ENCODE results near the gene TTBK2.
A peak's percentile ranks its signal among the peaks of the same experiment; 100 is the strongest.

DNA sequence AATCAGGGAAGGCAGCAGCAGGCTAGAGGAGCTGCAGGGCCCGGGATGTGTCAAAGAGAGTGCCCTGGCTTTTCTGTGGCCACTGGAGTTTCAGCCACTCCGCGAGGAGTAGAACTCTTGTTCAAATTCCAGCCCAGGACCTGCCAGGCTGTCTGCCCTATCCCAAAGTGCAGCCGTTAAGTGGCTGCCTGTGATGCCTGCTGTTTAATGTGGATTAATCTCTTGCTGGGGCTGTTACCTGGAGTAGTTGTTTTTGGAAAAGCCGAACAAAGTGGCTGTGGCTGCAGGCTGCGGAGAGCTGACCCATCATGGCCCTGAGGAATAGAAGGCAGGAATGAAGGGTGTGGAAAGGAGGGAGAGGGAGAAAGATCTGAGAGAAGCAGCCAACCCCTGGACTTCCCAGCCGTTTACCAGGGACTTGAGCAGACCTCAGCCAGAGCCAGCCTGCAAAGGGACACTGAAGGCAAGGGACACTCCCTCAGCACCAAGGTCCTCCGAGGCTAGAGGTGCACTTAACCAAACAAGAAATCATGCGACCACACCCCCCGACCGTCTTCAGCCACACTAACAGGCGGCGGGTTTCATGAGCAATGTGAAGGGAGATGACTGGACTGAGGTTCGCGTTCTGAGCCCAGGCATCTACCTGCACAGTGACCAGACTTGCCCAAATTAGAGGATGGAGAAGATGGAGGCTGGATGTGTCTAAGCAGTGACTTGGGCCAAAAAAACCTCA is 188.3 kb downstream of the TTBK2 start:
- TF ChIP-seq, protein P1, sequence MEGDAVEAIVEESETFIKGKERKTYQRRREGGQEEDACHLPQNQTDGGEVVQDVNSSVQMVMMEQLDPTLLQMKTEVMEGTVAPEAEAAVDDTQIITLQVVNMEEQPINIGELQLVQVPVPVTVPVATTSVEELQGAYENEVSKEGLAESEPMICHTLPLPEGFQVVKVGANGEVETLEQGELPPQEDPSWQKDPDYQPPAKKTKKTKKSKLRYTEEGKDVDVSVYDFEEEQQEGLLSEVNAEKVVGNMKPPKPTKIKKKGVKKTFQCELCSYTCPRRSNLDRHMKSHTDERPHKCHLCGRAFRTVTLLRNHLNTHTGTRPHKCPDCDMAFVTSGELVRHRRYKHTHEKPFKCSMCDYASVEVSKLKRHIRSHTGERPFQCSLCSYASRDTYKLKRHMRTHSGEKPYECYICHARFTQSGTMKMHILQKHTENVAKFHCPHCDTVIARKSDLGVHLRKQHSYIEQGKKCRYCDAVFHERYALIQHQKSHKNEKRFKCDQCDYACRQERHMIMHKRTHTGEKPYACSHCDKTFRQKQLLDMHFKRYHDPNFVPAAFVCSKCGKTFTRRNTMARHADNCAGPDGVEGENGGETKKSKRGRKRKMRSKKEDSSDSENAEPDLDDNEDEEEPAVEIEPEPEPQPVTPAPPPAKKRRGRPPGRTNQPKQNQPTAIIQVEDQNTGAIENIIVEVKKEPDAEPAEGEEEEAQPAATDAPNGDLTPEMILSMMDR (IDR thresholded peaks at IDR 0.05 in 8 of 11, conservative IDR thresholded peaks at IDR 0.05 in 3 of 11): no peak
- peak in 1 of 3 donors; percentile 5 for TF ChIP-seq POLR2AphosphoS5 (IDR thresholded peaks at IDR 0.05)
